ENCODE data around the gene SLC27A2.
"Not testable (repeated sequence)": the region's sequence is repeated elsewhere in the genome, so short reads cannot be mapped to it uniquely, and the experiment has no call there.

The SLC27A2 gene

DNA sequence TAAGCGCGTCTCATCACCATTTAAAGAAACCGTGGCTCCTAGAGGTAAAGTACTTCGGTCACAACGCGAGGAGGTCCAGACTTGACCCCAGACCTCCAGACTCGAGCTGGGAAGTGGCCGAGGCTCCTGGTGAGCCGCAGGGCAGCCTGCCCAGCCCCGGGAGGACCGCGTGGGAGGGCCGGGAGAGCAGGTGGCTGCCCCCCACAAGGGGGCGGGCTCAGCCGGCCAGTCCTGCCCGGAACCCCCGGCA is at the start of gene SLC27A2:
Gene SLC27A2, plus strand, starts transcription at position 228 of the 250 bp plus-strand sequence. CDS start 232 bp downstream, outside the sequence.
- no peak for DNase-seq (ENCODE audit: low read depth)

DNA sequence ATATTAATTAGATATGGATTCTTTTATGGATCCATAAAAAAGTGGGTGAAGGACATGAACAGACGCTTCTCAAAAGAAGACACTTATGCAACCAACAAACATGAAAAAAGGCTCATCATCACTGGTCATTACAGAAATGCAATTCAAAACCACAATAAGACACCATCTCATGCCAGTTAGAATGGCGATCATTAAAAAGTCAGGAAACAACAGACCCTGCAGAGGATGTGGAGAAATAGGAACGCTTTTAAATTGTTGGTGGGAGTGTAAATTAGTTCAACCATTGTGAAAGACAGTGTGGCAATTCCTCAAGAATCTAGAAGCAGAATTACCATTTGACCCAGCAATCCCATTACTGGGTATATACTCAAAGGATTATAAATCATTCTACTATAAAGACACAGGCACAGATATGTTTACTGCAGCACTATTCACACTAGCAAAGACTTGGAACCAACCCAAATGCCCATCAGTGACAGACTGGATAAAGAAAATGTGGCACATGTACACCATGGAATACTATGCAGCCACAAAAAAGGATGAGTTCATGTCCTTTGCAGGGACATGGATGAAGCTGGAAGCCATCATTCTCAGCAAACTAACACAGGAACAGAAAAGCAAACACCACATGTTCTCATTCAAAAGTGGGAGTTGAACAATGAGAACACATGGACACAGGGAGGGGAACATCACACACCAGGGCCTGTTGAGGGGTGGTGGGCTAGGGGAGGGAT is 49.6 kb upstream of the SLC27A2 start:
- DNase-seq (ENCODE audit: low read depth), result not testable (repeated sequence)

DNA sequence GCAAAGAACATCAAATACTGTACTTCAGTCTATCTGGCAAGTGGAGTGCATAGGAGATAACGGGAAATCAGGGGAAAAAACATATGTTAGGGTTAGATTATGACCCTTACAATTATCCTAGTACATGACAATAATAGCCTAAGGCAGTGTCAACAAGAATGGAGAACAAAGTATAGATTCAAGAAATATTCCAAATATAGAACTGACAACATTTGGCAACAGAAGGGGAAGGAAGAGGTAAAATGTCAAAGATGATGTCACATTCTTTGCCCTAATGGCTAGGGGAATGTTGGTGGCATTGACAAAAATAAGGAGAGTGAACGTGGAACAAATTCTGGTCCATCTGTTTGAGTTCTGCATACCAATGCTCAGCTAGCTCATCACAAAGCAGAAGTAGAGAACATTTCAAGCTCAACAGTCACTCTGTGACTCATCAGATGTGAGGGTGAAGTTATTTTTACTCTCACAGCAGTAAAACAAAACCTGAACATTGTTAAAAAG is 47.4 kb upstream of the SLC27A2 start:
- peak; percentile 47 for DNase-seq (ENCODE audit: low read depth)

DNA sequence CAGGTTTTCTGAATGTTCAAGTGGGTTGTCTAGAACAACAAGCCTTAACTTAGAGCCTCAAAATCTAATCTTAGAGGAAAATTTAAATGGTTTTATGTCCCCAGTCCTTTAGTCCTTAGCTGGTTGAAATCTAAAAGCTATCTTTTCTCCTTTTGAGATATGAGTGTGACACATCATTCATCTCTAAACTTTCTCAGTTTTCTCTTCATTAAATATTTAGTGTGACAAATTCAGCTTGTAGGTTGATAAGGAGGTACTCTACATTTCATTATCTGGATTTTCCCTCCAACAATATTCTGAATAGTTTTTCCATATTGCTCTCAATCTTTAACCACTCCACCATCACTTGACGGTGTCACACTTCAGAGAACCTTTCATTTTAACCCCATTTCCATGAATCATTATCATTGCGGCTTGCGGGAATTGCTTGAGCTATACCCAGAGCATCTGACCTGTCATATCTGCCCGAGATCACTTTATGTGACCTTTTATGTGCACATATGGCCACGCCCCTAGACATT is 46.9 kb upstream of the SLC27A2 start:
- no peak for DNase-seq (ENCODE audit: low read depth)

DNA sequence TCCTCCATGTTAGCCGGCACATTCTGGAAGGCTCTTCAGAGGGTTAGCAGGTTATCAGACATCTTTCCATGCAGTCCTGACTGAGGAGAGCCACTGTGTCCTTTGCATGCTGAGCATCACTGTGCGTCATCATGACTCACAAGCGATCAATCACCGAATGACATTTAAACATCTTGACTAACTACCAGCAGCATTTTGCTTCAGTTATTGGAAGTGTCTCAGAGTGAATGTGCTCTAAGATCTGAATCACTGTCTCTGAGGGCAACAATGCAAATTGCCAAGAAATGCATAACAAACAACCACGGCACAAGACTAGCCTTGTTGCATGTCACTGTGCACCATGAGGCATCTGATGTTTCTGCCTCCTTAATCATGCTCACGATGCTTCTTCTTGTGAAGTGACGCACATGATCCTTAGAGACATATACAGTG is 44.6 kb upstream of the SLC27A2 start:
- DNase-seq (ENCODE audit: low read depth), result peak; percentile 13

DNA sequence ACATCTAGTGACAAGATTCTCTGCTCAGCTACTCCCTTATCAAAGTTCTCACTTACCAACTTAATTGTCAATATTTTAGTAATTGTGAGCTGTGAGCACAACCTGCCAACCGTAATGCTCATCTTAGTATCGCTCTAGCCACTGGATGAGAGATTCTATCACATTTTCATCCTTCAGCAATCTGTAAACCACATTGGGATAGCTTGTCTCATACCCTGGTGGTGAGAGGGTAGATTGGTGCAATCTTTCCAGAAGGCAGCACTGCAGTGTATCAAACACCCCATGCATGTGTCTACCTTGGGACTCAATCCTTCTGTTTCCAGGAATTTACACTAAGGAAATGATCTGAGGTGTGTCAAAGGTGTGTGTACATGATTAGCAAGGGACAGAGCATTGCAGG is 44.1 kb upstream of the SLC27A2 start:
- DNase-seq (ENCODE audit: low read depth), result no peak

DNA sequence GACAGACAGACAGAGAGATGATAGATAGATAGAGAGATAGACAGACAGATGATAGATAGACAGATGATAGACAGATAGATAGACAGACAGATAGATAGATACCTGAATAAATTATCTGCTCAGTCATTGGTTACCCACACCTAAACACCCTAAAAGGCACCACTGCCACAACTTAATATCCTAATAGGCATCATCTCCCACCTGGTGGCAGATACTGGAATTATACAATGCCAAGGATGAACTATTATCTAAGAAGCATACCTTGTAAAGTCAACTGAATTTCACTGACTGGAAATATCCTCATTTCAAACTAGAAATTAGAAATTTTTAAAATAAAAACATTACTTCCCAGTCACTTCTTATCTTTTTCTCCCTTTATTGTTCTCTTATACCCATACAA is 43.6 kb upstream of the SLC27A2 start:
- DNase-seq (ENCODE audit: low read depth), result no peak

DNA sequence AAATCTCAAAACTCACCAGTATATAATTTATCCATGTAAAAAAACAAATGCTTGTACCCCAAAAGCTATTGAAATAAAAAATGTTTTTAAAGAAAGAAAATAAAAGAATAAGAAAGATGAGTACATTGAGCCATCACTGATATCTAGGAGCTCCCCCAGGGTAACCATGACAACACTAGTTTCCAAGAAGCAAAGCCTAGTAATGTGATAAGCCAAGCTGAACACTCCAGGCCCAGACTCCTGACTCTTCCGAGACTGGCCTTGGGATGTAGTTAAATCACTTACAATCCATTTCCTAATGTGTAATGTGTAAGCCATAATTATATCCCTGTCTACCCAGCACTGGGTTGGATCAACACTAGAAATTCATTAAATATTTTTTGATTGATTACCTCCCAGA is 41.9 kb upstream of the SLC27A2 start:
- DNase-seq (ENCODE audit: low read depth), result no peak

DNA sequence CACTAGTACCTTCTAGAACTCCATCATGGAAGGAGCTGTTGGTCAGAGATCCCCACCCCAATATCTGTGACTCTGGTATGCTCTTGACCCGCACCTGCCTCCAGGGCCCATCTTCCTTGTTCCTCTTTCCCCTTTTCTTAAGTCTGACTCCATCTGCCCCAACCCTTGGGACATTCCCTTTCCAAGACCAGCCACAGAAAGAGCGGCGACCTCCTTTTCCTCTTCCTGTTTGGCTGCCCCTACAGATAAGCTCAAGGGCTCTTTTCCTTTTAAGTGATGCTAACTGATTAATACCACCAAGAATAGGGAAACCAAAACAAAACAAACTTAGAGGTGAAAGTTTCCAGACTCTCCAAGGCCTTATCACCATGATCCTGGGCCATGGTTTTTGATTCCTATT is 41.0 kb upstream of the SLC27A2 start:
- DNase-seq (ENCODE audit: low read depth), result no peak

DNA sequence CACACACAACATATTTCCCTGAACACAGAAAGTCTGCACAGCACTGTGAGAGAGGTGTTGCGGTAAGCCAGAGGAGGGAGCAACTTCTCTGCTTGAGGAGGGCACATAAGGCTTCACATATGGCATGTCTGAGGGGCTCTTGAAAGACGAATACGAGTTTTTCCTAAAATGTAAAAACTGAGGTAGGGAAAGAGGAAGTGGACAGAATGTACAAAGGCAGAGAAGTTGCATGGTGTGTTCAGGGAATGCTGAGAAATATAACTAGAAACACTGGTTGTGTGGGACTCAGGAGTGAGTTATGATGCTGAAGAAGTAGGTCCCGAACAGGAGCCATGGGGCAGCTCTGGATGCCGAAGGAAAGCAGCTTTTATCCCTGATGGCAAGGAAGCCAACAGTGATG is 40.1 kb upstream of the SLC27A2 start:
- DNase-seq (ENCODE audit: low read depth), result no peak

DNA sequence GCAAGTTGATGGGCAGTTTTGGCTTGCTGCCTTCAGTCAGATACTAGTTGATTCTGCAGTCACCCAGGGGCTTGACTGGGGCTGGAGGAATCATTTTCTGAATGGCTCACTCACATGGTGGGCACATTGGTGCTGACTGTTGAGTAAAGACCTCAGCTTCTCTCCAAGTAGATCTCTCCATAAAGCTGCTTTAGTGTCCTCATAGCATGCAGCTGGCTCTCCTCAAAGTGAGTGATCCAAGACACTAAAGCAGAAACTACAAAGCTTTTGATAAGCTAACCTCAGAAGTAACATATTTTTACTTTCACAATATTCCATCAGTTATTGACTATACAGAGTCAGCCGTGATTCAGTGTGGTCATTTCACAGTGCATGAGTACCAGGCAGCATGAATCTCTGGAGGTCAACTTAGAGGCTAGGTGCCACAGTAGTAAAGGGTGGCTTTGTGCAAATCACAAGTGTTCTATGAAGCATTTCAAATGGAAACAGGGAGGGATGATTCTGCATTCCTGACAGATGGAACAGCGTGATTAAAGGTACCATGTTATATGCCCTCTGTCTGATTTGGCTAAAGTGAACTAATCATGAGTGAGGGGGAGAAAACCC is 38.6 kb upstream of the SLC27A2 start:
- no peak for DNase-seq (ENCODE audit: low read depth)

DNA sequence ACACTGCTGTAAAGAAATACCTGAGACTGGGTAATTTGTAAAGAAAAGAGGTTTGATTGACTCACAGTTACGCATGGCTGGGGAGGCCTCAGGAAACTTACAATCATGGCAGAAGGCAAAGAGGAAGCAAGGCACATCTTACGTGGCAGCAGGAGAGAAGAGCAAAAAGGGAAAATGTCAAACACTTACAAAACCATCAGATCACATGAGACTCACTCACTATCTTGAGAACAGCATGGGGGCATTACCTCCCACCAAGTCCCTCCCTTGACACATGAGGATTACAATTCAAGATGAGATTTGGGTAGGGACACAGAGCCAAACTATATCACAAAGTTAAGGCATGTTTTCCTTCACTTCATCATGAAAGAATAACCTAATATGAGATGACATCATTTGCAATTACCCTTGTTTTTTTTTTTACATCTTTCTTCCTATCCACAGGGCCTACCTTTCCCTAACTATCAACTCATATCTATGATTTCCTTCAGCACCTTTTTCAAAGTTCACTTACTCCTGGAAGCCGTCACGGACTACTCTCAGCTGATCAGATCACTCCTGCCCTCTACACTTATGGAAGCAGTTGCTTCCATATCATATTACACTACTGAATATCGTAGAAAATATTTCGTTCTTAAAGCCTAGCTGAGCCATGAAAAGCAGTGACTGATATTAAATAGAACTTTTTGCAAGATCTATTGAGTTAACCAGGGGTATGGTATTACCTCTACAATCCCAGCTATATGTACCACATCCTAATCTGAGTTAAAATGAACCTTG is 37.5 kb upstream of the SLC27A2 start:
- DNase-seq (ENCODE audit: low read depth), result no peak

DNA sequence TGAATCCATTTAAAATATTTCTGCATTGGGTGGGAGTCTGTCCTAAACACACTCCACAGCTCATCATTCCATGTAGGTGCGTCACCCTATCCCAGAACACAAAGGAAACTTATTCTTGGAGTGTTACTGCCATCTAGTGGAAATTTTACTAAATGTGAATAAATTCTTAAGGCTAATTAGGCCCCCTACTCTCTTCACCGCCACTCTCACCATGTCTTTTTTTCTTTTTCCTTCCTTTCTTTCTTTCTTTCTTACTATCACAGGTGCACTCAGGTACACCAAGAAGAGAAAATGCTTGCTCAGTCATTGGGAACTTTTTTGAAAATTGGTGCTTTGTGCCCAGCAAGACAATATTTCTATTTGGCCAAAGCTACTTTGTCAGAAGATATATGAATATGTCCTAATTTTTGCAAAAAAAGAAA is 36.5 kb upstream of the SLC27A2 start:
- DNase-seq (ENCODE audit: low read depth), result peak; percentile 70

DNA sequence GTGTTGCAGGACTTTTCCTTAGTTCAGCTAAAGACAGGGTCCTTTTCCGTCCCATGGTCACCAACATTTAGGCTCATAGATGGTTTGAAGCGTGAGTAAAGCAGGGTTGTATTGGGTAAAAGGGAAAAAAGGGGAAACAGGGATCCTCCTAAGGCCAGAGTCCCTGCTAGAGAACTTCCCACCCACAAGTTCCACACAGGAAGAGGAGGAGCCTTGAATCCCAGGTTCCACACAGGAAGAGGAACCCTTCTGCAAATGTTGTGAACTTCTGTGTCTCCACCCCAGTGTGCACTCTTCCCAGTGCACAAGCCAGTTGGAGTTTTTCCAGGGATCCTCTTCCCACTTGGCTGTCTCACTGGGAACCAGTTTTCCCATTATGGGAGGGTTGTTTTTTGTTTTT is 35.4 kb upstream of the SLC27A2 start:
- no peak for DNase-seq (ENCODE audit: low read depth)

DNA sequence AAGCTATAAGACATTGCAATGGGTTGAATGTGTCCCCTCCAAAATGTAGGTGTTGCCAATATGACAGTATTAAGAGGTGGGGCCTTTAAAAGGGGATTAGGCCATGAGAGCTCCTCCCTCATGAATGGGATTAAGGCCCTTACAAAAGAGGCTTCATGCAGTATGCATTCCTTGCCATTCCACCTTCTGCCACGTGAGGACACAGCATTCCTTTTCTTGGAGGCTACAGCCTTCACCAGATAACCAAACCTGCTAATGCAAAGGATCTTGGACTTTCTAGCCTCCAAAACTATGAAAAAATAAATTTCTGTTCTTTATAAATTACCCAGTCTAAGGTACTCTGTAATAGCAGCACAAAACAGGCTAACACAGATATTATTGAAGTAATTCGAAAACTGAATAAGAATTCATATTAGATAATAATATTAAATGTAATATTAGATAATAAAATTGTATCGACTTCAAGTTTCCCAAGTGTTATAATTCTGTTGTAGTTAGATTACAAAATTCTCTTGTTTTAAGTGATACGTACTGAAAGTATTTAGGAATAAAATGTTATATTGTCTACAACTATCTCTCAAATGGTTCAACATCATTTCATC is 33.5 kb upstream of the SLC27A2 start:
- DNase-seq (ENCODE audit: low read depth), result peak; percentile 48

DNA sequence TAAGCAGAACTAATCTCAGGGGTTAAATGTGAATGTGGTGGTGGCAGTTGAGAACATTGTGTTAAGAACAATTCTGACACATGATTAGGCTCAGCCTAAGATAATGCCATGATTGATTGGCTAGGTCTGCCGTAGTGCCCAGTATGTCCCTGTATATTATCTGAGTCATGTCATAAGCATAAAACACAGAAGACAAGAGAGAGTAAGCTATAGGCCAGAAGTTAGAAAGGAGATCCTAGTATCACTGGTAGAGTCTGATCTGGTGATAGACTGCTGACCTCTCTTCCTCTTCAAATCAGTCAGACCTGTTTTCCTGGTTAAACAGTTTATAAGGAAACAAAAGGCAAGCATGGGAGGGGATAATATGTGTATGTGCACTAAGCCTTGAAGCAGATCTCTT is 32.9 kb upstream of the SLC27A2 start:
- no peak for DNase-seq (ENCODE audit: low read depth)

DNA sequence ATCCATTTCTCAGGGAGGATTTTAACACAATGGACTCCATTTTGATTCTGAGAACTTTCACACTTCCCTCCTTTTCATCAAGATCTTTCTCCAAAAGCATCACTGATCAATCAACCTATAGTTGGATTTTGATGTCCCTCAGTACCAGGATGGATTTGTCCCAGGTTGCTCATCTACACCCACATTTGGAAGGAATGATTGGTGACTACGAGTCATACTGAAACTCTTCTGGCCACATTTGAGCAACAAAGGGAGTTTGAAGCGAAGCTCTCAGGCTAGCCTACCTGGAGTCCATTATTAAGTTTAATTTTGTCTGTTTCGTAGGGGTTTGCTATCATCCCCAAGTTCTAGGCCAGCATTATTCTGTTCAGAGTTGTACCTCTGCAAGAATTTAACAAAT is 31.6 kb upstream of the SLC27A2 start:
- DNase-seq (ENCODE audit: low read depth), result no peak

DNA sequence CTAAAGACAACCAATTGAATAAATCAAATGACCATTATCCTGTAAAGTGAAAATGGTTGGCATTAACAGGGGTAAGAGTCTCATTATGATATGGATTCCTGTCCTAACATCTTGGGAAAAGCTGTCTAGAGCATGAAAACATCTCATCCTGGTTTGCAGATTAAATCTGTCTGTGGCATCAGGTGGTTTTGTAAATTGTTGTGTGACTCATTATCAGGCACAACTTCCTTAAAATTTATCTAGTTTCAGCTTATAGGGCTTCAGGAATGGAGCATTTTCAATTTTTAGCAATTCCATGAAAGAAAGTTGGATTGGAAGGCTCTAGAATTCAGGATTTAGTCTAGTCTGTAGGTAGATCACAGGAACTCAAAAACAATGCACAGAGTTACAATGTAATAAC is 31.1 kb upstream of the SLC27A2 start:
- DNase-seq (ENCODE audit: low read depth), result no peak

DNA sequence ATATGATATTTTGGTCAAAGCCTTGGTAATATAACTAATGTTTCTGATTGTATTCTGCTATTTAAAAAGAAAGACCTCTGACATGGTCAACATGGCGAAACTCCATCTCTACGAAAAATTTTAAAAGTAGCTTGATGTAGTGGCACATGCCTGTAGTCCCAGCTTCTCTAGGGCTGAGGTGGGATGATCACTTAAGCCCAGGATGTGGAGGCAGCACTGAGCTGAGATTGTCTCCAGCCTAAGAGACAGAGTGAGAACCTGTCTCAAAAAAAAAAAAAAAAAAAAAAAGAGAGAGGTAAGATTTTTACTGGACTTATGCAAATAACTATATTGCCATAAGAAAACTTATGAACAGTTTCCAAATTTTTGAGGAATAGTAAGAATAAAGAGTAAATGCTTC is 30.5 kb upstream of the SLC27A2 start:
- no peak for DNase-seq (ENCODE audit: low read depth)

DNA sequence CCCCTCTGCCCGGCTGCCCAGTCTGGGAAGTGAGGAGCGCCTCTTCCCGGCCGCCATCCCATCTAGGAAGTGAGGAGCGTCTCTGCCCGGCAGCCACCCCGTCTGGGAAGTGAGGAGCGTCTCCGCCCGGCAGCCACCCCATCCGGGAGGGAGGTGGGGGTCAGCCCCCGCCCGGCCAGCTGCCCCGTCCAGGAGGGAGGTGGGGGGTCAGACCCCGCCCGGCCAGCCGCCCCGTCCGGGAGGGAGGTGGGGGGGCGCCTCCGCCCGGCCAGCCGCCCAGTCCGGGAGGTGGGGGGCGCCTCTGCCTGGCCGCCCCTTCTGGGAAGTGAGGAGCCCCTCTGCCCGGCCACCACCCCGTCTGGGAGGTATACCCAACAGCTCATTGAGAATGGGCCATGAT is 23.8 kb upstream of the SLC27A2 start:
- not testable (repeated sequence) for DNase-seq (ENCODE audit: low read depth)

DNA sequence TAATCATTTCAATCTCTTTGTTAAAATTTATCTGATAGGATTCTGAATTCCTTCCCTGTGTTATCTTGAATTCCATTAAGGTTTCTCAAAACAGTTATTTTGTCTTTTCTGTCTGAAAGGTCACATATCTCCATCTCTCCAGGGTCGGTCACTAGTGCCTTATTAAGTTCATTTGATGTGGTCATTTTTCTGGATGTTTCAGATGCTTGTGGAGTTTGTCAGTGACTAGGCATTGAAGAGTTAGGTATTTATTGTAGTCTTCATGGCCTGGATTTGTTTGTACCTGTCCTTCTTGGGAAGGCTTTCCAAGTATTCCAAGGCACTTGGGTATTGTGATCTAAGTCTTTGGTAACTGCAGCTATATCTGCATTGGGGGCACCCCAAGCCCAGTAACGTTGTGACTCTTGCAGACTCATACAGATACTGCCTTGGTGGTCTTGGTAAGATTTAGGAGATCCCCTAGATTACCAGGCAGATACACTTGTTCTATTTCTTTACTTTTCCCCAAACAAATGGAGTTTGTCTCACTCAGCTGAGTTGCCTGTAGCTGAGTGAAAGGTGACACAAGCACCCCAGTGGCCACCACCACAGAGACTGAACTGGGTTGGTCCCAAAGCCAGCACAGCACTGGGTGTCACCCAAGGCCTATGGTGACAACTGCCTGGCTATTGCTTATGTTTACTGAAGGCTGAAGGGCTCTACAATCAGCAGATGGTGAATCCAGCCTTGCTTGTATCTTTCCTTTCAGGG is 18.9 kb upstream of the SLC27A2 start:
- no peak for DNase-seq (ENCODE audit: low read depth)

Data from fibroblast of the conjunctiva (primary cell).